IMR-90 (cell line): ENCODE measurements around the gene ZNF470. TPM values are rescaled to one million over a fixed set of nuclear protein-coding genes. Genes with fewer than 3 reads are reported as not detected.

Experiments used
- ATAC-seq: fragments of 200-7000 bp; cut with Tn5 transposase; 2 replicates; pipeline ENCODE4 v1.9.1; 2020; ENCODE audit warnings: low read depth, mild to moderate bottlenecking, moderate library complexity
- BruUV-seq: library from RNA; stranded (reverse); fragments of 400-500 nt; replicated peaks from 2 replicates; lab custom pipeline; 2021; lab: Mats Ljungman, UMichigan
- CTCF ChIA-PET: fragments of 300-600 bp; formaldehyde crosslinking; extraction: SDS; loops from one replicate; lab custom pipeline; 2021; ENCODE audit warnings: antibody characterized with exemption; lab: Yijun Ruan, JAX
- POLR2A ChIA-PET: fragments of 300-600 bp; sonication (Branson Sonifier 250); formaldehyde crosslinking; loops from one replicate; lab custom pipeline; 2022; ENCODE audit warnings: antibody characterized with exemption; ENCODE audit not compliant: unreplicated experiment; lab: Charles Lee
- DNase-seq: peaks from one replicate; pipeline ENCODE4 v3.0.0; 2013
- H2AFZ ChIP-seq: replicated peaks from 2 replicates; pipeline ENCODE3; 2013; ENCODE audit warnings: low read length, mild to moderate bottlenecking; ENCODE audit not compliant: poor library complexity
- H2AK5ac ChIP-seq: 2 replicates; pipeline ENCODE4 v1.6.1; 2013; ENCODE audit warnings: low read depth, low read length, inconsistent platforms
- H2AK9ac ChIP-seq: replicated peaks from 2 replicates; pipeline ENCODE3; 2013; ENCODE audit warnings: mild to moderate bottlenecking, low read depth, low read length, moderate library complexity; ENCODE audit not compliant: poor library complexity
- H2BK120ac ChIP-seq: 2 replicates; pipeline ENCODE4 v1.6.1; 2013; ENCODE audit warnings: low read depth, low read length, inconsistent platforms
- H2BK15ac ChIP-seq: 3 replicates; pipeline ENCODE4 v1.6.1; 2013; ENCODE audit warnings: low read depth, low read length, inconsistent platforms
- H2BK20ac ChIP-seq: 2 replicates; pipeline ENCODE4 v1.6.1; 2013; ENCODE audit warnings: low read depth, mild to moderate bottlenecking, inconsistent platforms, low read length, moderate library complexity
- H2BK5ac ChIP-seq: 2 replicates; pipeline ENCODE4 v1.6.1; 2013; ENCODE audit warnings: mild to moderate bottlenecking, low read depth, low read length, inconsistent platforms; ENCODE audit not compliant: poor library complexity, severe bottlenecking
- H3K14ac ChIP-seq: replicated peaks from 2 replicates; pipeline ENCODE4 v1.6.1; 2013; ENCODE audit warnings: low read depth, low read length, inconsistent platforms
- H3K18ac ChIP-seq: 2 replicates; pipeline ENCODE4 v1.6.1; 2013; ENCODE audit warnings: low read depth, low read length, control low read depth
- H3K23ac ChIP-seq: 2 replicates; pipeline ENCODE4 v1.6.1; 2013; ENCODE audit warnings: low read depth, low read length, inconsistent platforms
- H3K27ac ChIP-seq: 2 replicates; pipeline ENCODE4 v1.5.1; 2013; ENCODE audit warnings: mild to moderate bottlenecking, control low read depth, low read length; ENCODE audit not compliant: insufficient read depth
- H3K27me3 ChIP-seq: 2 replicates; pipeline ENCODE4 v1.6.1; 2013; ENCODE audit warnings: low read length; ENCODE audit not compliant: control insufficient read depth, insufficient read depth
- H3K36me3 ChIP-seq: 2 replicates; pipeline ENCODE4 v1.6.1; 2013; ENCODE audit warnings: low read length, mixed read lengths; ENCODE audit not compliant: control insufficient read depth, insufficient read depth
- H3K4ac ChIP-seq: 2 replicates; pipeline ENCODE4 v1.6.1; 2013; ENCODE audit warnings: low read depth, low read length, inconsistent platforms
- H3K4me1 ChIP-seq: 2 replicates; pipeline ENCODE4 v1.6.1; 2013; ENCODE audit warnings: low read length, mixed read lengths; ENCODE audit not compliant: control insufficient read depth, insufficient read depth
- H3K4me2 ChIP-seq: 2 replicates; pipeline ENCODE4 v1.6.1; 2013; ENCODE audit warnings: low read depth, mild to moderate bottlenecking, control low read depth, low read length, moderate library complexity
- H3K4me3 ChIP-seq: 2 replicates; pipeline ENCODE4 v1.5.1; 2013; ENCODE audit warnings: low read depth, mild to moderate bottlenecking, control low read depth, low read length, moderate library complexity; ENCODE audit not compliant: insufficient read depth
- H3K56ac ChIP-seq: 2 replicates; pipeline ENCODE4 v1.6.1; 2013; ENCODE audit warnings: low read length, inconsistent platforms; ENCODE audit not compliant: insufficient read depth; ENCODE audit errors: extremely low read depth
- H3K79me1 ChIP-seq, 2 experiments: 2 replicates each; pipeline ENCODE4 v1.6.1; 2013; ENCODE audit warnings: low read length in 2 of 2, inconsistent platforms in 1 of 2, low read depth in 1 of 2
- H3K9ac ChIP-seq: 2 replicates; pipeline ENCODE4 v1.6.1; 2013; ENCODE audit warnings: low read depth, low read length, control low read depth
- H3K9me1 ChIP-seq: 2 replicates; pipeline ENCODE4 v1.6.1; 2013; ENCODE audit warnings: low read length, inconsistent platforms; ENCODE audit not compliant: insufficient read depth
- H3K9me3 ChIP-seq: 2 replicates; pipeline ENCODE4 v1.6.1; 2013; ENCODE audit warnings: low read length; ENCODE audit not compliant: control insufficient read depth, insufficient read depth
- H4K20me1 ChIP-seq: 2 replicates; pipeline ENCODE4 v1.6.1; 2013; ENCODE audit warnings: low read length, inconsistent platforms; ENCODE audit not compliant: insufficient read depth
- H4K5ac ChIP-seq: 2 replicates; pipeline ENCODE4 v1.6.1; 2013; ENCODE audit warnings: mild to moderate bottlenecking, low read depth, low read length, control low read depth
- H4K8ac ChIP-seq, 2 experiments: 2 replicates each; pipeline ENCODE4 v1.6.1; 2013; ENCODE audit warnings: low read depth in 2 of 2, low read length in 2 of 2, control low read depth in 1 of 2, inconsistent platforms in 1 of 2
- H4K91ac ChIP-seq: 2 replicates; pipeline ENCODE4 v1.6.1; 2013; ENCODE audit warnings: low read depth, low read length, inconsistent platforms; ENCODE audit not compliant: insufficient read depth
- BHLHE40 ChIP-seq: fragments of 150-350 bp; IDR thresholded peaks from 2 replicates; pipeline ENCODE4 v1.6.1; 2016; ENCODE audit warnings: mild to moderate bottlenecking, low read depth, low read length
- CEBPB ChIP-seq: IDR thresholded peaks from 2 replicates; pipeline ENCODE4 v1.6.1; 2012; ENCODE audit warnings: low read depth, low read length, improper control_type of control experiment
- CHD1 ChIP-seq: IDR thresholded peaks from 2 replicates; pipeline ENCODE4 v1.6.1; 2012; ENCODE audit warnings: low read depth, low read length, improper control_type of control experiment
- CTCF ChIP-seq: conservative IDR thresholded peaks from 2 replicates; pipeline ENCODE4 v1.5.1; 2012; ENCODE audit warnings: mild to moderate bottlenecking, low read depth, low read length, improper control_type of control experiment
- ELK1 ChIP-seq: fragments of 150-350 bp; IDR thresholded peaks from 2 replicates; pipeline ENCODE4 v1.6.1; 2016; ENCODE audit warnings: low read depth, mild to moderate bottlenecking, low read length, moderate library complexity, borderline replicate concordance
- FOS ChIP-seq: fragments of 150-350 bp; IDR thresholded peaks from 2 replicates; pipeline ENCODE4 v1.6.1; 2016; ENCODE audit warnings: low read depth, low read length
- MAFK ChIP-seq: IDR thresholded peaks from 2 replicates; pipeline ENCODE4 v1.6.1; 2012; ENCODE audit warnings: low read depth, low read length, improper control_type of control experiment
- MAZ ChIP-seq: IDR thresholded peaks from 2 replicates; pipeline ENCODE4 v1.6.1; 2012; ENCODE audit warnings: low read depth, mild to moderate bottlenecking, low read length, improper control_type of control experiment, moderate library complexity, borderline replicate concordance
- MXI1 ChIP-seq: IDR thresholded peaks from 2 replicates; pipeline ENCODE4 v1.6.1; 2012; ENCODE audit warnings: low read depth, mild to moderate bottlenecking, low read length, moderate library complexity, borderline replicate concordance
- NFE2L2 ChIP-seq: fragments of 150-350 bp; IDR thresholded peaks from 2 replicates; pipeline ENCODE4 v1.6.1; 2016; ENCODE audit warnings: low read depth, mild to moderate bottlenecking, low read length
- POLR2A ChIP-seq: IDR thresholded peaks from 2 replicates; pipeline ENCODE4 v1.6.1; 2012; ENCODE audit warnings: mild to moderate bottlenecking, low read depth, low read length
- RAD21 ChIP-seq: IDR thresholded peaks from 2 replicates; pipeline ENCODE4 v1.6.1; 2012; ENCODE audit warnings: low read length, improper control_type of control experiment
- RCOR1 ChIP-seq: IDR thresholded peaks from 2 replicates; pipeline ENCODE4 v1.6.1; 2012; ENCODE audit warnings: mild to moderate bottlenecking, low read length, improper control_type of control experiment; ENCODE audit not compliant: insufficient replicate concordance
- RFX5 ChIP-seq: IDR thresholded peaks from 2 replicates; pipeline ENCODE4 v1.8.0; 2012; ENCODE audit warnings: low read depth, mild to moderate bottlenecking, low read length, moderate library complexity
- SMC3 ChIP-seq: fragments of 150-350 bp; IDR thresholded peaks from 2 replicates; pipeline ENCODE4 v1.6.1; 2016; ENCODE audit warnings: low read depth, mild to moderate bottlenecking, antibody characterized with exemption, low read length, moderate library complexity
- USF2 ChIP-seq: fragments of 150-350 bp; IDR thresholded peaks from 2 replicates; pipeline ENCODE4 v1.6.1; 2017; ENCODE audit warnings: mild to moderate bottlenecking, antibody characterized with exemption, low read length, low read depth
- WGBS, 2 experiments: methylation state at CpG; one replicate each; pipeline versions ENCODE4 v1.1.5 to v1.1.7; 2013; ENCODE audit warnings: missing lambda C conversion rate in 2 of 2; ENCODE audit not compliant: insufficient read length in 1 of 2; ENCODE audit errors: extremely low coverage in 2 of 2; 5-methylcytosine and 5-hydroxymethylcytosine counted together
- dilution Hi-C: fragments of 300-500 bp; cut with HindIII; formaldehyde crosslinking; loops from one replicate; pipeline ENCODE4 v1.14.3; 2018; ENCODE audit warnings: low sequenced_read_pairs; ENCODE audit not compliant: unreplicated experiment
- in situ Hi-C: fragments of 300-500 bp; cut with MboI; formaldehyde crosslinking; loops from 3 replicates; pipeline ENCODE4 v1.14.3; 2019; ENCODE audit warnings: low sequenced_read_pairs, inconsistent platforms, mixed read lengths
- intact Hi-C: fragments of 100-400 bp; cut with micrococcal nuclease; formaldehyde crosslinking; loops from 2 replicates; pipeline ENCODE4 v1.10.0; 2022
- polyA plus RNA-seq, 3 experiments: library from polyadenylated mRNA; depleted of rRNA; stranded (reverse); fragments of >200 nt; gene quantifications; 2 replicates each; pipeline ENCODE4 v1.2.3, GENCODE V29; 2012; ENCODE audit warnings: low replicate concordance in 1 of 3
- total RNA-seq: library from RNA; depleted of rRNA; stranded (reverse); fragments of >200 nt; gene quantifications from 2 replicates; pipeline ENCODE4 v1.2.3, GENCODE V29; 2012

Gene ZNF470
- total and polyA plus RNA-seq, 2 of the 4 experiments (the other 2 are of a cell fraction), result 1.7 to 3.8 TPM

GRCh38 chr19:56623006-56623405, 55.7 kb downstream of the ZNF470 start:
- no peak overlapping the region for H3K23ac ChIP-seq
- dilution Hi-C loops (no loop called here), in situ Hi-C loops (no loop called here), intact Hi-C loops (no loop called here)
- DNase-seq (no peak), ATAC-seq (no peak)
- H3K4me1 ChIP-seq, result no peaks in the 10 kb centered on the region
- H3K4me2 ChIP-seq, result no peak overlapping the region
- H2BK120ac ChIP-seq, result no peak overlapping the region
- WGBS, 2 experiments, result 80% methylated on average over 1 of the region's 9 CpGs; no CpG with 5 or more reads in 1 of the 2 experiments
- no peak overlapping the region for H3K18ac ChIP-seq
- TF ChIP-seq RFX5 (no peak), RCOR1 (no peak), MAFK (no peak), POLR2A (no peak), CTCF (no peak), CEBPB (no peak), MAZ (no peak), ELK1 (no peak), CHD1 (no peak), FOS (no peak), RAD21 (no peak), MXI1 (no peak), NFE2L2 (no peak), SMC3 (no peak), BHLHE40 (no peak), USF2 (no peak)
- no peak overlapping the region for H2BK5ac ChIP-seq
- H3K27ac ChIP-seq, result no peak overlapping the region
- H4K20me1 ChIP-seq, result no peaks in the 10 kb centered on the region
- no peak overlapping the region for H3K56ac ChIP-seq
- H4K5ac ChIP-seq, result no peak overlapping the region
- no peak overlapping the region for H2BK15ac ChIP-seq
- no peak overlapping the region for H2AK9ac ChIP-seq
- no peaks in the 10 kb centered on the region for H3K9me1 ChIP-seq
- no peak overlapping the region for H2BK20ac ChIP-seq
- H3K36me3 ChIP-seq, result peaks cover 49% of the 10 kb centered on the region
- no TSS peak for BruUV-seq
- POLR2A ChIA-PET, result no interaction called here
- peaks cover 5 to 11% of the 10 kb centered on the region in 2 experiments; a peak in 2 of 4 replicates for H3K79me1 ChIP-seq
- H2AK5ac ChIP-seq, result no peak overlapping the region
- CTCF ChIA-PET, result no interaction called here
- H2AFZ ChIP-seq, result no peak overlapping the region
- peaks cover 73% of the 10 kb centered on the region for H3K9me3 ChIP-seq
- no peak overlapping the region for H3K4me3 ChIP-seq
- no peak overlapping the region for H4K91ac ChIP-seq
- H3K14ac ChIP-seq, result no peak overlapping the region
- no peak overlapping the region for H3K4ac ChIP-seq
- H3K9ac ChIP-seq, result no peak overlapping the region
- no peaks in the 10 kb centered on the region for H3K27me3 ChIP-seq
- no peak overlapping the region for H4K8ac ChIP-seq
